Glomerular visceral epithelial cell (primary cell): ENCODE data around the gene RBP2.
"Not testable (repeated sequence)": the region's sequence is repeated elsewhere in the genome, so short reads cannot be mapped to it uniquely, and the experiment has no call there.

Experiments
- DNase-seq: peaks from one replicate; pipeline ENCODE4 v3.0.0-alpha.2; 2016; ENCODE audit errors: extremely low spot score

The RBP2 gene

DNA sequence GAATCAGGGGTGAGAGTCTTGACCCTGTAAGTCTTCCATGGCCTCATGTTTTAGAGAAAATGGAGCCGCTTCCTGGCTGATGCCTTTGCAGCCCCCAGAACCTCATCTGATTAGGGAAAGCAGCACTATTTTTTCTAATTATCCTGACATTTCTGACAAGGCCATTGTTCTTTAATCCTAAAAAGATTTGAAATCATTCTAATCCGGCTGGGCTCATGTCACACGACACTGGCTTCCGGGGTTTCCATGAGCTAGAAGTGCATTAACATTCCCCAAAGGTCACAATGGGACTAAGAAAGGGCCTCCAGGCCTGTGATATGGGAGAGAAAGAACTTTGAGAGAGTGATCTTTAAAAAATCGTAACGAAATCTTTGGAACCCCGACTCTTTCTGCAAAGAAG, 33.1 kb downstream of the RBP2 start:
- no peak for DNase-seq

DNA sequence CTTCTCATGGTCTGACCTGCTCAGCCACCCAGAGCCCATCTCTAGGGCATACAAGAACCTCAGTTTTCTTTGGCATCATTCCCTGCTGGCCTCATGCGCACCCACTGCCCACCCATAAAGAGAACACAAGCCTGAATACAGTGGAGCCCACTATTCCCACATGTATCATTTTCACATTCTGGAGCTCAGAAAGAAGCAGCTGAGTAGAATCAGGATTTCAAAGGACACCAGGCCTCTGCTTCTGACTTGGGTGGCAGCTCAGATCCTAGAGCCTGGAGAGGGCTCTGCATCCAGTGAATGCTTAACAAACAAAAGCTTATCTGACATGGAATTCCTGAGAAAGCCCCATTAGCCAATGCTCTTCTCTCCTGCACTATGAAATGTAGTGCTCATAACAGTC, 34.7 kb downstream of the RBP2 start:
- no peak for DNase-seq

DNA sequence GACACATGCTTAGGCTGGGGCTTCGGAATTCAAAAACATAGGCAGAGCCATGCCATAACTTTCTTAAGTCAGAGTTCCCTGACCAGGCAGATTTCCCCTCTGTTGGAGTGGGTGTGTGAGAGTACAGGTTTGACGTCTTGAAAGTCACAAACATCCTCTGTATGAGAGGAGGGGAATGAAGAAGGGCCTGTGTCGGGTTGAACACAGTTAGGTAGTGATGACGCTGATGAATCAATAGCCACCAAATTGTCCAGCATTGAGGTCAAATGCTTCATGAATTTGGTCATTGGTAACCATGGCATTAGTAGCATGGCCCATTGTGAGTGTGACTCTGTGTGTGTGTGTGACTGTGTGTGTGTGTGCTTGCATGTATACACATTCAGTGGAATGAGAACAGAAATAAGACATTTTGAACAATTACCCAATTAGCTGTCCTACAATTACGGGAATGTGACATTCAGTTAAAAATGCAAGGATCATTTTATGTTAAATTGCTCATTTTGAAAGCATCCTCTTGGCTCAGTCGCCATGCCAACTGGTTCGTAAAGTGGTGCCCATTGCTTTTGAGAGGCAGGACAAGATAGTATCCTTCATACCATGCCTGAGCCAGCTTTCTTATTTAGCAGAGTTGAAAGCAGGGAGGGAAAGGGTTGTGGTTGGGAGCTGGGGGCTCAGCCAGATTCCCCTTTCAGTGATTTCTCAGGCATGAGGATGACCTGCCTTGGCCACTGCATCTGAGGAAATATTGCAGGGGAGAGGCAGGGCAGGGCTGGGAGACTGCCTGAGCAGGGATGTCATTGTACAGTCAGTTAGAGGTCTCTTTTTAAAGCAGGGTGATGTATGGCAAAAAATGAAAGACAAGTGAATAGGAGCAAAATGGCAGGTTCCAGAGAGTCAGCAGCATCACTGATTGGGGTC, 35.4 kb downstream of the RBP2 start:
- no peak for DNase-seq

DNA sequence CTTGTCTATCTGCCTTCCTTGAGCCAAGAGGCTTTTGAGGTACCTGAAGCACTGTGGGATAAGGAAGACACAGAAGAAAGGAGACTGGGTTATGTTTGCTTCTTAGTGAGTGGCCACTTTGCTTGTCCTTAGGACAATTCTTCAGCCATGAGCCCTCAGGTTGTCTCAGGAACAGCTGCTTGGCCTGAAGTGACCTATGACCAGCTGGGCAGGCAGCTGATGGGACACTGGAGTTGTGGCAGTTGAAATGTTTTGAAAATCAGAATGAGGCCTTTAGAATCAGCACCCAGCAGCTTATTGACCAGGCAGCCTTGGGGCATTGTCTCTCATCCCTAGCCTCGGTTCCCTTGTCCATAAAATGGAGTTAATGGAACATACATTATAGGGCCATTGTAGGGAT, 37.0 kb downstream of the RBP2 start:
- DNase-seq = no peak

DNA sequence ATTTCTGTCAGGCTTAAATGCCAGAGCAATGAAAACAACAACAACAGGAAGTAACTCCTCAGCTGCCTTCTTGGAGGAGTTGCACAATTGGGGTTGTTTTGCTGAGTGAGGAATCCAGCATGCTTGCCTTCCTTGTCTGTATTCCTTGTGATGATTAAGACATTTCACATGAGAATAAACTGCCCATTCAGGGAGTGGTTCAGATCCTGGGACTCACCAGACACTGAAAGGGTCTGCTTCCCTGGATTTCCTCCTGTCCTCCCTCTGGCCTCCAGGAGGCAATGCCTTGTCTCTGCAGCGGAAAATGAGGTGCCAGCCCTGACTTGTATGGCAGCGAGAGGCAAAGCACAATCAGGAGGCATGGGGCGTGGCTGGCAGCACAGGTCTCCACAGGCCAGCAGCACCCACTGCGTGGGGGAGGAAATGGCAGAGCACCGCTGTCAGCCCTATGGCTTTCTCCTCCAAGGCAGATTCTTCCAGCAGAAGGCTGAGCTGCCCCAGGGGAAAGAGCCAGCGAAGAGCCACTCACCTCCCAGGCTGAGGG, 41.5 kb downstream of the RBP2 start:
- no peak for DNase-seq

DNA sequence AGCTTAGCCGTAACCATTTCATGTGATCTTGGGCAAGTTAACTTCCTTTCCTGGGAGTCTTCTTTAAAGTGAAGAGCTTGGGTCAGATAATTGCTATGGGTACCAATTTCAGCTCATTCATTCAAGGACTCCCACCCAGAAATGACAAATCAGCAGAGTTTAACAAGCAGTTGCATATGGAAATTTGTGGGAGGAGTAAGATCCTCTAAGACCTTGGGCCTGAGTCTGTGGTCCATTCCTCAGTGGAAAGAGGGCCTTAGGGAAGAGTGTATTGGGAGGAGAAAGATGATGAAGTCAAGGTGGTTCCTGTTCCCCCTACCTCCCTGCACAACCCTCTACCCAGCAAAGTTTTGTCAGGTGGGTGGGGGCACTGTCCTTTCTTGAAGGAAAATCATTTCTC, 42.1 kb downstream of the RBP2 start:
- no peak for DNase-seq

DNA sequence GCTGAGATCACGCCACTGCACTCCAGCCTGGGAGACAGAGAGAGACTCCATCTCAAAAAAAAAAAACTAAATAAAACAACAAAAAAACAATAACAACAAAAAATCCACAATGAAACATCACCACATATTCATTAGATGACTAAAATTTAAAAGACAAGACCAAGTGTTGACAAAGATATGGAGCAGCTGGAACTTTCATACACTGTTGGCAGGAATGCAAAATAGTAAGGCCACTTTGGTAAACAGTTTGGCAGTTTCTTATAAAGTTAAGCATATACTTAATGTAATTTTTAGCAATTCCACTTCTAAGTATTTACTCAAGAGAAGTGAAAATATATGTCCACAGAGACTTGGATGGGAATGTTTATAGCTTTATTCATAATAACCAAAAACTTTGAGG, 43.2 kb downstream of the RBP2 start:
- DNase-seq = no peak

DNA sequence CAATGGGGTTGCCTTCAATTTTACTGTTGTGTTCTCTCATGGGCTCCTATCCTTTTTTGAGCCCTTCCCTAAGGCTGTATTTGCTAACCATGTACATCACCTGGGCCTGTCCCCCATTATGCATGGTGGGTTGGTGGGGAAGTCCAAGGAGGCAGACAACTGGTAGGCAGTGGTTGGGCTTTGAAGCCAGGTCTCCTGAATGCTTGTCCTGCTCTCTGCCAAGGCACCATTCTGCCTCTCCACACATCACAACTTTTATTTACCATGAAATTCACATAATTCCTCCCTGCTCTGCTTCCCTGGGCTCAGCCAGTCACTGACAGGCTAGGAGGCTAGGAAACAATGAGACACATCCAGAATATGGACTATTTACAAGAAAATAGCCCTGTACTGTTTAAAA, 45.8 kb downstream of the RBP2 start:
- DNase-seq = no peak

DNA sequence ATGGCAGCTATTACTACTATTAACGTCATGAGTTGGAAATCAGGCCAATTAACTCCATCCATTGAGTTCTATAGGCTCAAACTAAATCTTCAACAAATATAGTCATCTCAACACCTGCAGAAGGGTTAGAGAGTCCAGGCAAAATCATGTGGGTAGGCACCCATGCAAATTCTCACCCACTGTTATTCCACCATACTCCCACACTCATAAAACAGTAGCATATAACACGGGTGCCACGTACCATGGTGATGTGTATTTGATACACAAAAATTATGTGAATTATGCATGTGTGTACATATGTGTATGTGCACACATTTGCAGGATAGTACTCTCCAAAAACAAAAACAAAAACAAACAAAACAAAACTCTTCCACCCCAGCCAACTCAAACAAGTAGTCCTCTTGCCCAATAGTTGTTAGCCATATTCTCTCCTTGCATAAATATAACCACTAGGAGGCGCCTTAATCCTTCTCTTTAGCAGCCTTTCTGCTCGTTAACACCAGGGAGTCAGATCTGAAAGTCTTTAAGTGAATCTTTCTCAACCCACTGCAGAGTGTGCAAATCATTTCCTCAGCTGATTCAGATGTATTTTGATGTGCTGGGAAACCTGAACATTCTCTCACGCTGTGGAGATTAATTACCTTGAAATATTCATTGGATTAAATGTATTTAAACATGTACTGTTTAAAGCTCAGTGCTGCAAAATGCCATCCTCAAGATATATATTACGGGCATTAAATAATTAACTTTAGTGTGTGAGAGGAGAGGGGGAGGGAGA, 48.8 kb downstream of the RBP2 start:
- peak; percentile 64 for DNase-seq

DNA sequence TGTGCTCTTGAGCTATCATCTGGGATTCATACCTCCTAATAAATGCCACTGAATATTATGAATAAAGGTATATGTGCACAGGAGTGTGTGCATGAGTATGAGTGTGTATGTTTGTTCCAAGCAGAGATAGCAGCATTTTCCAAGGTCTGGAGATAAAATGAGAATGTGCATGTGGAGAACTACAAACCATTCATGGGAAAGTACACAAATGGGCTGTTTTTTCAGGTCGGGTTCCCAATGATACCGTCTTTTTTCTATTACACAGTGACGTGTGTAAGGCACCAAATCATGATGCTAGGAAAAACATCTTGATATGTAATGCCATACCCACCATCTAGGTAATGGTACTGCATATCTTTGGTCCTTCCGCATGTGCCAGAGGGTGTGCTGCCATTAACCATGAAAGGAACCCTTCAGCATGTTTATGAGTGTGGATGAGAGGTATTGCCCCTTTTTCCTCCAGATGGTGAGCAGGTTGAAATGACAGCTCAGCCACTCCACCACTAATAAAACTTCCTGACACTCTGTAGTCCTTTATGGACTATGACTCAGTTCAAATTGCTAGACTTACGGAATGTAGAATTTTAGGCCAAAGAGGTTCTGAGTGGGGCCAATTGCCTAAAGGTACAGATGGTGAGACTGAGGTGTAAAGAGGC, 50.4 kb downstream of the RBP2 start:
- DNase-seq = no peak

DNA sequence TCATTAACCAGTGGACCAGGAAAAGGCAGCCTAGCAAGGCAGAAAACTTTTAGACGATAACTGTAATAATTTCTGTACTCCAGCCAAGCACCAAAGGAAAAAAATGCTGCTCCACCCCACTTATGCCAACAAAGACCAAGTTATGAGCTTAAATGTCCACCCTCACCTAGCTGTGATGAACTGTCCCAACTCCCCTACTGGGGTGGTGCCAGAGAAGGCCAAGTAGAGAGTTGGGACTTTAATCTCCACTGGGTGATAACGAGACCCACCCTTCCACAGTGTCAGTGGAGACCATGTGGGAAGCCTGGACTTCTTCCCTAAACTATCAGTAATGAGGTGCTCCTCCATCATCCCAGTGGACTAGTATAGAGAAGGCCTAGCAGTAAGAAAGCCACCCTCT, 53.1 kb downstream of the RBP2 start:
- no peak for DNase-seq

DNA sequence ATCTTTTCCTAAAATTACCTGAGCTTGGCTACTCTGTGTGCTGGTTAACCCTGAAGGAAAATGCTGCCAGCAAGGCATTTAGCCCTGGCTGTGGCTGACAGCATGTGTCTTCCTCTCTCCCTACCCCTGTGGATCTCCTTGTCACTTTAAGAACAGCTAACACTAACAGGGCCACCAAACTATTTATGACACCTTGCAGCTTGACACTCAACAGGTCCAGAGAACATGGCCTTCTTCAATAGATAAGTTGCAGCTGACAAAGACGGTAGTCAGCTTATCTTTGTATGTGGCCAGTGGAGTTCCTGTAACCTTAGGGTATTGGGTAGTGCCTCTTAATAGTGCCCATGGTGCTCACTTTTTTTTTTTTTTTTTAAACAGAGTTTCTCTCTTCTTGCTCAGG, 54.9 kb downstream of the RBP2 start:
- DNase-seq = no peak

DNA sequence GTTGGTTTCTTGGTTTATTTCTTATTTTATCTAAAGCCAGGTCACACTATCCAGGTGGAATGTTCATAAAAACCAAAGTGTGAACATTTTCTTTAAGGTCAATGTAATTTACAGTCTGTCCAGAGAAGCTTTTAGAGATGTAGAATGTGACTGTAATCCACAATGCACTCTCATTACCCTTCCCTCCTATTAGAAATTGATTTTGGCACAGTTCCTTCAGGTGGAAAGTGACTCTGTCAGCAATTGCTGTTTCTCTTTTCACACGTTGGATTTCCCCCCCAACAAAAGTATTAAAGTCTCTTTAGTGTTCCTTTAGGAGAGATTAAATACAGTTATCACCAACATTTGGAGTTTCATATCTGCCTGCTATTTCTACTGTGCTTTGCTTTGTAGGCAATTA, 55.3 kb downstream of the RBP2 start:
- DNase-seq = no peak

DNA sequence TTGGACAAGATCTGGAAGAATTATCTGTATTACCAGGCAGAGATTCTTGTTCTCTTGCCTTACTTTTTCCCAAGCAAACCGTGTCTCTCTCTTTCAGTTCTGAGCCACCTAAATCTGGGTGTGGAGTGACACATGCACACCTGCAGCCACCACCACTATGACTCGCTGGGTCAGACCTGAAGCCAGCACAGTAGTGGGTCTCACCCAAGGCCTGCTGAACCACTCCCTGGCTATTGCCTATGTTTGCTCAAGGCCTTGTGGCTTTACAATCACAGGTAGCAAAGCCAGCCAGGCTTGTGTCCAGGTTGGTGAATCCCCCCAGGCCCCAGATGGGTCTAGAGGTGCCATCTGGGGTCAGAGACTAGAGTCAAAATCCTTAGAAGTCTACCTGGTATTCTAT, 58.2 kb downstream of the RBP2 start:
- DNase-seq = no peak

DNA sequence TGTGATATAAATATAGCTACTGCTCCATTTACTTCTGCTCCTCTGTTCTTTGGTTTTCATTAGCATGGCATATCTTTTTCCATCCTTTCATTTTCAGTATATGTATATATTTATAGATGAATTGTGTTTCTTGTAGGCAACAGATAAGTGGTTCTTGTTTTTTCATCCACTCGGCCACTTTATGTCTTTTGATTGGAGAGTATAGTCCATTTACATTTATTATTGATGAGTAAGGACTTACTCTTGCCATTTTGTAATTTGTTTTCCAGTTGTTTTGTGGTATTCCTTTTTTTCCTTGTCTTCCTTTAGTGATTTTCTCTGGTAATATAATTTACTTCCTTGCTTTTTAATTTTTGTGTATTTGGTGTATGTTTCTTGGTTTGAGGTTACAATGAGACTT, 60.0 kb downstream of the RBP2 start:
- DNase-seq = no peak

DNA sequence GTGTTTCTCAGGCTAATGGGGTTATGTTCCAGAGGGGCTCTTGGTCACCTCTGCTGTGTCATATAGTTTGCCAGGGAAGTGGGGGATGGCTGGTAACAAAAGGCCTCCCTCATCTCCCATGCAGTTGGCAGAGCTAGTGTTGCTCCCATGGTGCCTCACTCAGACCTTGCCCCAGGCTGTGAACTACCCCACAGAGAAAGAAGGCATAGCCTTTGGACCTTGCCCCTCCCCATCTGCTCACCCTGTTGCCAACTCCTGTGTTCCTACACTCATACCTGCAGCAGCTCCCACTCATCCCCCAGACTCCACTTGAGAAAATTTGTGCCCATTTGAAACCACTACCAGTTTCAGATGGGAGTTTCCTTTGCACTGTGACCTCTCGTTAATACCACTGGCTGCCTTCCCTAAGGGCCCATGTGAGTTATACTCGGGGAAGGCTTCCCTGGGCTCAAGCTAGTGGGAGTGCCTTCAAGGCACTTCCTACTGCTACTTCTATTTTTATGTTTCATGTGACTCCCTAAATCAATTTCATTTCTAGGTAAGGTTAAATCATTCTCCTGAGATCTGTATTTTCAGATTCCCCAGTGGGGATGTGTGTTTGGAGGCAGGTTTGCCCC, 61.6 kb downstream of the RBP2 start:
- DNase-seq = no peak

DNA sequence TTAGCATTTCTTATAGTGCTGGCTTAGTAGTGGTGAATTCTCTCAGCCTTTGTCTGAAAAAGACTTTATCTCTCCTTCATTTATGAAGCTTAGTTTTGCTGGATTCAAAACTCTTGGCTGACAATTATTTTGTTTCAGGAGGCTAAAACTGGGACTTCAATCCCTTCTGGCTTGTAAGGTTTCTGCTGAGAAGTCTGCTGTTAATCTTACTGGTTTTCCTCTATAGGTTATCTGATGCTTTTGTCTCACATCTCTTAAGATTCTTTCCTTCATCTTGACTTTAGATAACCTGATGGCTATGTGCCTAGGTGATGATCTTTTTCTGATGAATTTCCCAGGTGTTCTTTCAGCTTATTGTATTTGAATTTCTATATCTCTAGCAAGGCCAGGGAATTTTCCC, 63.4 kb downstream of the RBP2 start:
- DNase-seq = not testable (repeated sequence)
